GM12801 (cell line): ENCODE results near the gene SSTR3.

Experiments used
- TF ChIP-seq, protein P1 (sequence below): IDR thresholded peaks from one replicate; pipeline ENCODE4 v1.5.1; 2011; ENCODE audit warnings: control low read depth; ENCODE audit not compliant: insufficient read length; ENCODE audit errors: extremely low read depth

The SSTR3 gene

DNA sequence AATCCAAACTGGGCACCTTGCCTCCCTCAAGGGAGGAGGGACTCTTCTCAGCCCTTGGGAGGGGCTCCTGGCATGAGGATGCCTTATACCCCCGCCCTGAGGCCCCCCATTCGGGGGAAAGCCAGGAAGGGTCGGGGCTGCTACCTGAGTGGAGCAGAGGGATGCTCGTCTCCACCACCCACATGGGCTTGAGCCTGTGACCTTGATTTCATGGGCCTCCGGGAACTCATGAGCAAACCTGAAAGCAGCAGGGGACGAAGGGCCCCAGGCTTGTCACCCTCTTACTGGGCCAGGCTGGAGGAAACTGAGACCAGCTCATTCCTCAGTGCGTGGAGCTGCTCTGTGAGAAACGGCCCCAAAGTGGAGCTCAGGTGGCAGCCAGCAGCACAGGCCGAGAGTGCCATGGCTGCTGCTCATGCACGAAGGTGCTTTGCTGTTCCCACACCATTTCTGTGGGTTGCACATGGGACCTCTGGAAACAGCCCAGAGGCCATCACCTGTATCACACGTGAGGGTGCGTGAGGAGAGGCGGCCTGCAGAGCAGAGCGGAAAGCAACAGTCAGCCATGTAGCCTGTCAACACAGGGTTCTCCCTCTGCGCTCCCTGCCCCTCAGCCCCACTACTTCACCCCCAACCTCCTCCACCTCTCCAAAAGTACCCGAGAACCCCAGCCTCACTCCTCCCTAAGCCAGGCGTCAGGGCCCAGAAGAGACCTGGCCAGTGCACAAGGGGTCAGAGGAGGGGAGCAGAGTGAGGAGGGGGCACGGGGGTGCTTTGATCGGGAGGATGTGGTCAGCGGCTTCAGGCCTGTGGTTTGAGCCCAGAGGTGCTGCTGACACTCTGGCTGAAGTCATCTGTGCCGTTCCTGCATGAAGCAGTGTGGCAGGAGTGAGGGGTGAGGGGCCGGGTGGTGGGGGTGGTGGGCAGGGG lies 48.4 kb downstream of the SSTR3 start:
- TF ChIP-seq, protein P1, sequence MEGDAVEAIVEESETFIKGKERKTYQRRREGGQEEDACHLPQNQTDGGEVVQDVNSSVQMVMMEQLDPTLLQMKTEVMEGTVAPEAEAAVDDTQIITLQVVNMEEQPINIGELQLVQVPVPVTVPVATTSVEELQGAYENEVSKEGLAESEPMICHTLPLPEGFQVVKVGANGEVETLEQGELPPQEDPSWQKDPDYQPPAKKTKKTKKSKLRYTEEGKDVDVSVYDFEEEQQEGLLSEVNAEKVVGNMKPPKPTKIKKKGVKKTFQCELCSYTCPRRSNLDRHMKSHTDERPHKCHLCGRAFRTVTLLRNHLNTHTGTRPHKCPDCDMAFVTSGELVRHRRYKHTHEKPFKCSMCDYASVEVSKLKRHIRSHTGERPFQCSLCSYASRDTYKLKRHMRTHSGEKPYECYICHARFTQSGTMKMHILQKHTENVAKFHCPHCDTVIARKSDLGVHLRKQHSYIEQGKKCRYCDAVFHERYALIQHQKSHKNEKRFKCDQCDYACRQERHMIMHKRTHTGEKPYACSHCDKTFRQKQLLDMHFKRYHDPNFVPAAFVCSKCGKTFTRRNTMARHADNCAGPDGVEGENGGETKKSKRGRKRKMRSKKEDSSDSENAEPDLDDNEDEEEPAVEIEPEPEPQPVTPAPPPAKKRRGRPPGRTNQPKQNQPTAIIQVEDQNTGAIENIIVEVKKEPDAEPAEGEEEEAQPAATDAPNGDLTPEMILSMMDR: no peak

DNA sequence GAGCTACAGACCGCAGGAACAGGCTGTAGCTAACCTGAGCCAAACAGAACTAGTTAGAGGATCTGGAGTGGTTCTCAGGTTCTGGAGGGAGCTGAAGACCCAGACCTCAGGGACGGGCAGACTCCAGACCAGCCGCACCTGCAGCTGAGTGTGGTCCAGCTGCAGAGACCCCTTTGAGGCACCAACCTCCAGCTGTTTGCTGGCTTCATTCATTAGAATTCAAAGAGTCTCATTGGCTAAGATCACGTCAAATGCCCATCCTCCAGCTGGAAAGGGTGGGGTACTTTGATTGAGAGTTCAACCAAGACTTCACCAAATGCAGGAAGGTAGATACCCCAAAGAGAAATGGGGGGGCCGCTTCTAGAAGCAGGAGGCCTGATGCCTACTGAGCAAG lies 49.2 kb downstream of the SSTR3 start:
- TF ChIP-seq, protein P1: no peak

DNA sequence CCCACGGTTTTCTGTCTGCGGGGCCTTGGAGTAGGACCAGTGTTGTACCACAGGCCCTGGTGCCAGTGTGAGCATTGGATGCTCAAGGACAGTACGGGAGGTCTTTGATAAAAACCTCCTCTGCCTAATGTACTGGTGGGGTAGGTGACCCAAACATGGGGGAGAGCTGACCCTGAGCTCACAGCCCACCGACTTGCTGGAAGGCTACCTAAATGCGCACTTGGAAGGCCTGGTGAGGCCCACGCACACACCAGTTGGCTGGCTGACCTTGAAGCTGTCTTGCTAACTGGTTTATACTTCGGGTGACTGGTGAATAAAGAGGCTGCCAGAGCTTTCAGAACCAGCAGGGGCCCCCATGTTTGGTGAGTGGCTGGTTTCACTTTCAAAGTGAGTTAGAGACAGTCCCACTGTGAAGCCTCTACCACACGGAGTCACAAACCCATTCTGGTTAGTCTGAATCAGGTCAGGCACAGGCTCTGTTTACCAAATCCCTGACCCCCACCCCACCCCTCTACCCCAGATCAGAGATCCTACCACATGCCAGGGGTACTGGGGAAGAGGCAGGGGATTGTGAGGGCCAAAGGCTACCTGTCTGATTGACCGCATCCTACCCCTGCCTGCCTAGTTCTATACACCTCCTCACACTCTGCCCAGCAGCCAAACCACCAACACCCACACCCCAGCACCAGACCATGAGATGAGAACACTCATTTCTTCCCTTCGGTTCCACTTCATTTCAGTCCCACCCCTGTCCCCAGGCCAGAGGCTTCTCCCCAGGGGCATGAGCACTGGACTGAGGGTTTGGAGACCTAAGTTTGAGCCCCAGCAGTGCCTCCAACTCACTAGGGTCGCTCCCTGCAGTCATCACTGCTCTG lies 49.8 kb downstream of the SSTR3 start:
- TF ChIP-seq, protein P1: no peak

DNA sequence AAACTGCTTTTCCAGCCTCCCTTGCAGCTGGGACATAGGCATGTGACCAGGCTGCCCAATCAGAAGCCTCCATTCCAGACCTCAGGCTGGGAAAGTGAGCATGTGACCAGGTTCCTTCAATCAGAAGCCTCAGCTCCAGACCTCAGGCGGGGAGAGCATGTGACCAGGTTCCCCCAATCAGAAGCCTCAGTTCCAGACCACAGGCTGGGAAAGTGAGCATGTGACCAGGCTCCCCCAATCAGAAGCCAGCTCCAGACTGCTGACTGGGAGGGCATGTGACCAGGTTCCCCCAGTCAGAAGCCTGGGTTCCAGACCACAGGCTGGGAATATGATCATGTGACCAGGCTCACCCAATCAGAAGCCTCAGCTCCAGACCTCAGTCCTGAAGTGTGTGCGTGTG lies 50.8 kb downstream of the SSTR3 start:
- TF ChIP-seq, protein P1: no peak

DNA sequence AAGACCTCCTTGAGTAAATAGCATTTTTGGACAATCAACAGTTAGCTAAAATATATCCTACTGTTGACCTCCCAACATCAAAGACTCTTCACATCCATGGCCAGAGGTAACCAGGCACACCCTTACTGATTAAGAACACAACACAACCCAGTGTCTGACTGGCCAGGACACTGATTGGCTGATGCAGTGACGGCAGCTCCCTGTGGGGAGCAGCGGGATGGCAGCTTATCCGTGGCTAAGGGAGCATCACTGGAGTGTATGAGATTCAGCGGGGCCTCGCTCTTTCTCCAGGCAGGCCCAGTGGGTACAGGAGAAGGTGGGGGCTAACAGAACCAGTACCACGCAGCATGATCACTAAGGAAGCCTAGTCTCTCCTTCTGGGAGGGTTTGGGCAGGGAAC lies 52.2 kb downstream of the SSTR3 start:
- TF ChIP-seq, protein P1: no peak

DNA sequence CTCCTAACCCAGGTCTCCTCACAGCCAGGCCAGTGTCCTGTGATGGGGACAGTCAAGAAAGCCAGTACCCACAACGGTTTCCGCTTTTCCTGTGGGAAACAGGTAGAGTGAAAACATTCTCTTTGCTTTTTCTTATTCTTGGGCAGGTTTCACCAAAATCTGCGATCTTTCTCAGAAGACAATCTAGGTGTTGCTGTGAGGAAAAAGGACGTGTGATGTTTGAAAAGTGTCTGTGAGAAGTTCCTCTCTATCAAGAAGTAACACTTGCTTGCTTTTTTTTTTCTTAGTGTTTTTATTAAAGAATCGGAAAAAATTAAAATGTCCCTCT lies 53.4 kb downstream of the SSTR3 start:
- TF ChIP-seq, protein P1: no peak

DNA sequence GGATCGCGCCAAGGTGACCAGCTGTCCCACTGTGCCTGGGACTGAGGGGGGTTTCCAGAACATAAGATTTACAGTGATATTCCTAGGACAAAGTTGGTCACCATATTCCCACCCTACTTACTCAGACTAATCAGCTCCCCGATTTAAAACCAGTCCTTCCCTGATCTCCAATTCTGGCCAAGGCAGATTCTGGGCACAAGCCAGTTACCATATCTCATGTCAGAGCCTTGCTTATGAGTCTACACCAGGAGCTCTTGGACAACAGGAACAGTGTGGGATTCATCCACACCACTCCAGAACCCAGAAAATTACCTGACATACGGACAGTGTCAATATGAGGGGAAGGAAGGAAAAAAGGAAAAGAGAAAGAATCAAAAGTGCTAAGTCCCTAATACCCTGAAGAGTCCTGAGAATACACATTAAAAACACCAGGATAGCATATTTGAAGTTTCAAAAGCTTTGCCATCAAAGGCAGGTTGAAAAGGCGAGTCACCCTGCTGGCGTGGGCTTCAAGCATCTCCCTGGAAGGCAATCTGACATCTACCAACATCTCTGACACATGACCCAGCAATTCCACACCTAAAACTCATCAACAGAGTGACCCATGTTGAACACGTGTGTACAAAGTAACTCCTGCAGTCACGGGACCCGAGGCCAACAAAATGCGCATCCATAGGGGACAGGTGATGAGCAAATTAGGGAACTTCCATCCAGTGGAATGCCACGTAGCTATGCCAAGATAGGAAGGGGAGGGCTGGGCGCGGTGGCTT lies 54.6 kb downstream of the SSTR3 start:
- TF ChIP-seq, protein P1: no peak
